CD4-positive, alpha-beta T cell (primary cell): ENCODE results near the gene KRT3. TPM values are rescaled to one million over a fixed set of nuclear protein-coding genes. Genes with fewer than 3 reads are reported as not detected.

Experiments used
- ATAC-seq: fragments of 200-7000 bp; cut with Tn5 transposase; one replicate; pipeline ENCODE4 v1.10.0; 2022; ENCODE audit warnings: mild to moderate bottlenecking; ENCODE audit not compliant: poor library complexity
- CTCF ChIA-PET: fragments of 350-600 bp; sonication (Branson Sonifier 250); formaldehyde crosslinking; loops from one replicate; lab custom pipeline; 2021; ENCODE audit warnings: antibody characterized with exemption, inconsistent platforms; lab: Charles Lee
- POLR2A ChIA-PET: fragments of 350-600 bp; sonication (Branson Sonifier 250); formaldehyde crosslinking; loops from one replicate; lab custom pipeline; 2021; ENCODE audit warnings: antibody characterized with exemption, inconsistent platforms; lab: Charles Lee
- DNase-seq, 14 experiments: peaks; one replicate each; pipeline ENCODE4 v3.0.0-alpha.2; 2013 to 2020; ENCODE audit warnings: mixed read lengths in 2 of 14
- H3K27ac ChIP-seq, 2 donors: one replicate each; pipeline versions ENCODE4 v1.5.1 to v1.7.0; 2013; ENCODE audit warnings: low read length in 2 of 2, low read depth in 1 of 2, mild to moderate bottlenecking in 1 of 2
- H3K27me3 ChIP-seq, 2 experiments: 1 replicate in 1 of 2; 2 replicates in 1 of 2; pipeline versions ENCODE4 v1.6.1 to v1.7.0; 2013; ENCODE audit warnings: low read length in 2 of 2, control low read depth in 1 of 2, mild to moderate bottlenecking in 1 of 2, moderate library complexity in 1 of 2; ENCODE audit not compliant: insufficient read depth in 2 of 2, control insufficient read depth in 1 of 2
- H3K36me3 ChIP-seq: one replicate; pipeline ENCODE4 v1.6.1; 2013; ENCODE audit warnings: low read length, control low read depth; ENCODE audit not compliant: insufficient read depth
- H3K4me1 ChIP-seq: one replicate; pipeline ENCODE4 v1.6.1; 2013; ENCODE audit warnings: low read length, control low read depth; ENCODE audit not compliant: insufficient read depth
- H3K4me3 ChIP-seq: one replicate; pipeline ENCODE4 v1.5.1; 2013; ENCODE audit warnings: mild to moderate bottlenecking, low read length, moderate library complexity
- H3K9me3 ChIP-seq, 2 experiments: 1 replicate in 1 of 2; 2 replicates in 1 of 2; pipeline versions ENCODE4 v1.6.1 to v1.7.0; 2013; ENCODE audit warnings: low read length in 2 of 2, mild to moderate bottlenecking in 2 of 2, control low read depth in 1 of 2, moderate library complexity in 1 of 2; ENCODE audit not compliant: control insufficient read depth in 1 of 2, insufficient read depth in 1 of 2
- H3K27ac Mint-ChIP-seq: one replicate; pipeline ENCODE4 v1.8.0; 2020; ENCODE audit warnings: mixed read lengths
- H3K27me3 Mint-ChIP-seq: one replicate; pipeline ENCODE4 v1.8.0; 2021; ENCODE audit warnings: mixed read lengths
- H3K36me3 Mint-ChIP-seq: one replicate; pipeline ENCODE4 v1.8.0; 2021; ENCODE audit warnings: low read depth, mixed read lengths
- H3K4me1 Mint-ChIP-seq: one replicate; pipeline ENCODE4 v1.8.0; 2021; ENCODE audit warnings: low read depth, mixed read lengths
- H3K4me3 Mint-ChIP-seq: one replicate; pipeline ENCODE4 v1.8.0; 2020; ENCODE audit warnings: mild to moderate bottlenecking, mixed read lengths
- H3K9me3 Mint-ChIP-seq: one replicate; pipeline ENCODE4 v1.8.0; 2020; ENCODE audit warnings: mixed read lengths
- CTCF ChIP-seq: fragments of 200-600 bp; IDR thresholded peaks from one replicate; pipeline ENCODE4 v1.8.0; 2022; ENCODE audit warnings: antibody characterized with exemption, mild to moderate bottlenecking
- intact Hi-C, 2 experiments: fragments of 100-400 bp; cut with DNase I in 1 of 2; cut with micrococcal nuclease in 1 of 2; formaldehyde crosslinking; loops; one replicate each; pipeline versions ENCODE4 v1.15.1 to v1.9.0; 2023 to 2025; cut with DNase I, micrococcal nuclease
- total RNA-seq, 174 experiments: library from RNA in 2 of 174; stranded (reverse) in 2 of 174; gene quantifications; one replicate each; pipeline ENCODE4 v1.2.3 and lab custom pipeline; 2021 to 2026

Gene KRT3
- total RNA-seq, 2 experiments from 2014 or later: not detected

- Histone ChIP-seq H3K9me3 (no peaks in the 10 kb centered on the region), H3K27me3 (no peaks in the 10 kb centered on the region), H3K27ac (no peak overlapping the region), H3K36me3 (no peaks in the 10 kb centered on the region), H3K4me1 (peaks cover 8% of the 10 kb centered on the region), H3K4me3 (no peak overlapping the region)
- intact Hi-C loops: no loop called here
- CTCF ChIA-PET: interaction anchor here (1.5 kb wide), 1 partner anchor 47 kb away, joined by 3 read pairs; no protein-coding TSS in a partner anchor
- Mint-ChIP-seq H3K4me3 (no peak overlapping the region), H3K27me3 (no peaks in the 10 kb centered on the region), H3K9me3 (no peaks in the 10 kb centered on the region), H3K4me1 (peaks cover 30% of the 10 kb centered on the region), H3K27ac (no peak overlapping the region), H3K36me3 (no peaks in the 10 kb centered on the region)
- TF ChIP-seq CTCF: no peak
- ATAC-seq (no peak), DNase-seq (no peak)
- POLR2A ChIA-PET: no interaction called here
Observed at GRCh38 chr12:52832451-52832850, 36.5 kb upstream of the KRT3 start.

- no peaks in the 10 kb centered on the region for H3K27me3 Mint-ChIP-seq
- H3K36me3 Mint-ChIP-seq: no peaks in the 10 kb centered on the region
- no peaks in the 10 kb centered on the region for H3K9me3 Mint-ChIP-seq
- no peak overlapping the region for H3K27ac Mint-ChIP-seq
- H3K4me3 Mint-ChIP-seq: no peak overlapping the region
- POLR2A ChIA-PET: no interaction called here
- Histone ChIP-seq H3K27me3 (no peaks in the 10 kb centered on the region), H3K27ac (no peak overlapping the region), H3K4me3 (no peak overlapping the region), H3K4me1 (peaks cover 5% of the 10 kb centered on the region), H3K9me3 (no peaks in the 10 kb centered on the region), H3K36me3 (no peaks in the 10 kb centered on the region)
- H3K4me1 Mint-ChIP-seq: peaks cover 19% of the 10 kb centered on the region
- CTCF ChIA-PET: no interaction called here
- no peak for DNase-seq
- ATAC-seq: no peak
- intact Hi-C loops: no loop called here
- no peak for TF ChIP-seq CTCF
Observed at GRCh38 chr12:52831251-52831650, 35.3 kb upstream of the KRT3 start.

- Histone ChIP-seq H3K27me3 (no peaks in the 10 kb centered on the region), H3K4me3 (no peak overlapping the region), H3K9me3 (no peaks in the 10 kb centered on the region), H3K27ac (no peak overlapping the region), H3K36me3 (no peaks in the 10 kb centered on the region), H3K4me1 (no peaks in the 10 kb centered on the region)
- Mint-ChIP-seq H3K9me3 (no peaks in the 10 kb centered on the region), H3K4me3 (no peak overlapping the region), H3K4me1 (peaks cover 12% of the 10 kb centered on the region), H3K27me3 (no peaks in the 10 kb centered on the region), H3K36me3 (no peaks in the 10 kb centered on the region), H3K27ac (no peak overlapping the region)
- intact Hi-C loops: no loop called here
- DNase-seq (no peak), ATAC-seq (no peak)
- ChIA-PET CTCF (no interaction called here), POLR2A (no interaction called here)
- no peak for TF ChIP-seq CTCF
Observed at GRCh38 chr12:52829986-52830770, 34.3 kb upstream of the KRT3 start.
